K562 (cell line): ENCODE measurements around the gene KLHL22. TPM values are rescaled to one million over a fixed set of nuclear protein-coding genes. Genes with fewer than 3 reads are reported as not detected.
A peak's percentile ranks its signal among the peaks of the same experiment; 100 is the strongest.
"Not testable (repeated sequence)": the region's sequence is repeated elsewhere in the genome, so short reads cannot be mapped to it uniquely, and the experiment has no call there.

Source experiments
- ARID1B ChIP-seq: fragments of 450-650 bp; IDR thresholded peaks from 2 replicates; pipeline ENCODE4 v1.6.1; 2016; ENCODE audit warnings: antibody characterized with exemption, mild to moderate bottlenecking, inconsistent platforms
- ARID2 ChIP-seq: fragments of 450-650 bp; IDR thresholded peaks from 2 replicates; pipeline ENCODE4 v1.6.1; 2017; ENCODE audit warnings: antibody characterized with exemption, mild to moderate bottlenecking
- ASH1L ChIP-seq: fragments of 450-650 bp; IDR thresholded peaks from 2 replicates; pipeline ENCODE4 v1.6.1; 2018; ENCODE audit warnings: borderline replicate concordance, mild to moderate bottlenecking, low read depth; ENCODE audit not compliant: partially characterized antibody
- ELF4 ChIP-seq: fragments of 450-650 bp; formaldehyde crosslinking; IDR thresholded peaks from 2 replicates; pipeline ENCODE4 v1.4.0; 2022; ENCODE audit warnings: missing genetic modification characterization
- HDAC1 ChIP-seq, 2 experiments: fragments of 450-650 bp; IDR thresholded peaks; 2 replicates each; pipeline ENCODE4 v1.6.1; 2016 to 2017; ENCODE audit warnings: inconsistent platforms in 1 of 2, mild to moderate bottlenecking in 1 of 2, moderate library complexity in 1 of 2
- HLTF ChIP-seq: fragments of 450-650 bp; IDR thresholded peaks from 2 replicates; pipeline ENCODE4 v1.6.1; 2016
- JUND ChIP-seq, 2 experiments: IDR thresholded peaks; 2 replicates in 1 of 2; 3 replicates in 1 of 2; pipeline ENCODE4 v1.6.1; 2011; ENCODE audit warnings: borderline replicate concordance in 2 of 2, low read depth in 2 of 2, low read length in 2 of 2, improper control_type of control experiment in 1 of 2, missing biosample characterization in 1 of 2, missing genetic modification characterization in 1 of 2, missing genetic modification reagents in 1 of 2
- MYC ChIP-seq, 2 experiments: fragments of 250-450 bp in 1 of 2; sonication (Bioruptor Pico) in 1 of 2; IDR thresholded peaks; 2 replicates each; pipeline versions ENCODE4 v1.5.1 to v1.6.1; 2012 to 2021; ENCODE audit warnings: low read depth in 2 of 2, borderline replicate concordance in 1 of 2, improper control_type of control experiment in 1 of 2, low read length in 1 of 2, mild to moderate bottlenecking in 1 of 2, moderate library complexity in 1 of 2
- SAP30 ChIP-seq: fragments of 200-600 bp; sonication (generic); IDR thresholded peaks from 2 replicates; pipeline ENCODE4 v1.6.1; 2012; ENCODE audit warnings: borderline replicate concordance, low read depth, mild to moderate bottlenecking, moderate library complexity, low read length, control low read depth, inconsistent platforms; ENCODE audit not compliant: insufficient read depth, poor library complexity, severe bottlenecking
- SMAD4 ChIP-seq: fragments of 250-450 bp; sonication (Bioruptor Pico); conservative IDR thresholded peaks from 2 replicates; pipeline ENCODE4 v1.8.0; 2021; ENCODE audit warnings: inconsistent platforms, mild to moderate bottlenecking, moderate library complexity
- SMARCA4 ChIP-seq: fragments of 450-650 bp; IDR thresholded peaks from 2 replicates; pipeline ENCODE4 v1.6.1; 2016
- ZBTB1 ChIP-seq: sonication (generic); formaldehyde crosslinking; IDR thresholded peaks from 2 replicates; pipeline ENCODE4 v1.8.1; 2023; ENCODE audit warnings: missing genetic modification reagents, low read depth, mild to moderate bottlenecking, borderline replicate concordance
- ZBTB7A ChIP-seq: IDR thresholded peaks from 2 replicates; pipeline ENCODE4 v1.6.1; 2011; ENCODE audit warnings: low read depth, mild to moderate bottlenecking, low read length, moderate library complexity, borderline replicate concordance; ENCODE audit not compliant: control insufficient read depth
- ZNF224 ChIP-seq: sonication (generic); formaldehyde crosslinking; IDR thresholded peaks from 2 replicates; pipeline ENCODE4 v1.8.0; 2022; ENCODE audit warnings: mild to moderate bottlenecking, missing genetic modification reagents
- polyA plus RNA-seq, 8 experiments: library from polyadenylated mRNA; depleted of rRNA in 4 of 8; stranded (reverse) in 5 of 8; unstranded in 3 of 8; fragments of >200 nt; fragmentation: Nextera tagmentation in 2 of 8; fragmentation: Illumina TruSeq in 1 of 8; extraction: Ambion mirVana in 2 of 8; extraction: Trizol in 1 of 8; gene quantifications; 2 replicates each; pipeline versions ENCODE4 v1.2.1 to v1.2.3, GENCODE V29; 2011 to 2014; ENCODE audit warnings: inconsistent platforms in 1 of 8, missing spikeins in 1 of 8
- total RNA-seq, 7 experiments: library from RNA; depleted of rRNA in 6 of 7; stranded (reverse); fragments of >200 nt in 6 of 7; fragmentation: Illumina TruSeq in 2 of 7; extraction: Trizol in 2 of 7; gene quantifications; 2 replicates each; pipeline versions ENCODE4 v1.2.1 to v1.2.3, GENCODE V29; 2011 to 2021; ENCODE audit warnings: low replicate concordance in 1 of 7
- TF ChIP-seq, protein P1 (sequence below): fragments of 250-450 bp; sonication (Bioruptor Pico); IDR thresholded peaks from 2 replicates; pipeline ENCODE4 v1.4.0; 2020
- TF ChIP-seq, protein P2 (sequence below): fragments of 250-450 bp; sonication (Bioruptor Pico); IDR thresholded peaks from 2 replicates; pipeline ENCODE4 v1.8.0; 2022; ENCODE audit warnings: moderate library complexity, mild to moderate bottlenecking, inconsistent platforms
- TF ChIP-seq, protein P3 (sequence below): fragments of 450-650 bp; IDR thresholded peaks from 2 replicates; pipeline ENCODE4 v1.6.1; 2016; ENCODE audit warnings: low read depth, mild to moderate bottlenecking, moderate library complexity
- TF ChIP-seq, protein P4 (sequence below): IDR thresholded peaks from 2 replicates; pipeline ENCODE4 v1.6.1; 2016; ENCODE audit warnings: missing genetic modification characterization, missing compliant biosample characterization

KLHL22 gene
- total and polyA plus RNA-seq, 9 of the 15 experiments (the other 6 are each of a cell fraction or from before 2014, with no cell fraction given) = 1.3 to 25.6 (median 15.2) TPM

DNA sequence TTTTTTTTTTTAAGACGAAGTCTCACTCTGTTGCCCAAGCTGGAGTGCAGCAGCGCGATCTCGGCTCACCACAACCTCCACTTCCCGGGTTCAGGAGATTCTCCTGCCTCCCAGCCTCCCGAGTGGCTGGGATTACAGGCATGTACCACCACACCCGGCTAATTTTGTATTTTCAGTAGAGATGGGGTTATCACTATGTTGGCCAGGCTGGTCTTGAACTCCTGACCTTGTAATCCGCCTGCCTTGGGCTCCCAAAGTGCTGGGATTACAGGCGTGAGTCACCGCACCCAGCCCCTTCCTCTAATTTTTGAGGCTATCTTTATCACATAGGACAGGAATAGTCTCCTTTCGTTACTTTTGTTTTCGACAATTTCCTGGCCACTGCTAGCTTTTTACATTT lies 20.0 kb downstream of the KLHL22 start (continued):
- TF ChIP-seq, protein P1, sequence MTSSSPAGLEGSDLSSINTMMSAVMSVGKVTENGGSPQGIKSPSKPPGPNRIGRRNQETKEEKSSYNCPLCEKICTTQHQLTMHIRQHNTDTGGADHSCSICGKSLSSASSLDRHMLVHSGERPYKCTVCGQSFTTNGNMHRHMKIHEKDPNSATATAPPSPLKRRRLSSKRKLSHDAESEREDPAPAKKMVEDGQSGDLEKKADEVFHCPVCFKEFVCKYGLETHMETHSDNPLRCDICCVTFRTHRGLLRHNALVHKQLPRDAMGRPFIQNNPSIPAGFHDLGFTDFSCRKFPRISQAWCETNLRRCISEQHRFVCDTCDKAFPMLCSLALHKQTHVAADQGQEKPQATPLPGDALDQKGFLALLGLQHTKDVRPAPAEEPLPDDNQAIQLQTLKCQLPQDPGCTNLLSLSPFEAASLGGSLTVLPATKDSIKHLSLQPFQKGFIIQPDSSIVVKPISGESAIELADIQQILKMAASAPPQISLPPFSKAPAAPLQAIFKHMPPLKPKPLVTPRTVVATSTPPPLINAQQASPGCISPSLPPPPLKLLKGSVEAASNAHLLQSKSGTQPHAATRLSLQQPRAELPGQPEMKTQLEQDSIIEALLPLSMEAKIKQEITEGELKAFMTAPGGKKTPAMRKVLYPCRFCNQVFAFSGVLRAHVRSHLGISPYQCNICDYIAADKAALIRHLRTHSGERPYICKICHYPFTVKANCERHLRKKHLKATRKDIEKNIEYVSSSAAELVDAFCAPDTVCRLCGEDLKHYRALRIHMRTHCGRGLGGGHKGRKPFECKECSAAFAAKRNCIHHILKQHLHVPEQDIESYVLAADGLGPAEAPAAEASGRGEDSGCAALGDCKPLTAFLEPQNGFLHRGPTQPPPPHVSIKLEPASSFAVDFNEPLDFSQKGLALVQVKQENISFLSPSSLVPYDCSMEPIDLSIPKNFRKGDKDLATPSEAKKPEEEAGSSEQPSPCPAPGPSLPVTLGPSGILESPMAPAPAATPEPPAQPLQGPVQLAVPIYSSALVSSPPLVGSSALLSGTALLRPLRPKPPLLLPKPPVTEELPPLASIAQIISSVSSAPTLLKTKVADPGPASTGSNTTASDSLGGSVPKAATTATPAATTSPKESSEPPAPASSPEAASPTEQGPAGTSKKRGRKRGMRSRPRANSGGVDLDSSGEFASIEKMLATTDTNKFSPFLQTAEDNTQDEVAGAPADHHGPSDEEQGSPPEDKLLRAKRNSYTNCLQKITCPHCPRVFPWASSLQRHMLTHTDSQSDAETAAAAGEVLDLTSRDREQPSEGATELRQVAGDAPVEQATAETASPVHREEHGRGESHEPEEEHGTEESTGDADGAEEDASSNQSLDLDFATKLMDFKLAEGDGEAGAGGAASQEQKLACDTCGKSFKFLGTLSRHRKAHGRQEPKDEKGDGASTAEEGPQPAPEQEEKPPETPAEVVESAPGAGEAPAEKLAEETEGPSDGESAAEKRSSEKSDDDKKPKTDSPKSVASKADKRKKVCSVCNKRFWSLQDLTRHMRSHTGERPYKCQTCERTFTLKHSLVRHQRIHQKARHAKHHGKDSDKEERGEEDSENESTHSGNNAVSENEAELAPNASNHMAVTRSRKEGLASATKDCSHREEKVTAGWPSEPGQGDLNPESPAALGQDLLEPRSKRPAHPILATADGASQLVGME (CRISPR knock-in tag) = 0 out of 2 replicates have a peak, but pooled peaks have one; percentile 52
- peak; percentile 59 for TF ChIP-seq ARID1B
- TF ChIP-seq ZNF224 (CRISPR knock-in tag) = peak; percentile 85; the same call in 1 of the 2 replicates
- peak; percentile 20 for TF ChIP-seq SAP30
- TF ChIP-seq ZBTB7A = peak; percentile 91
- TF ChIP-seq, protein P2, sequence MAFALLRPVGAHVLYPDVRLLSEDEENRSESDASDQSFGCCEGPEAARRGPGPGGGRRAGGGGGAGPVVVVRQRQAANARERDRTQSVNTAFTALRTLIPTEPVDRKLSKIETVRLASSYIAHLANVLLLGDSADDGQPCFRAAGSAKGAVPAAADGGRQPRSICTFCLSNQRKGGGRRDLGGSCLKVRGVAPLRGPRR (CRISPR knock-in tag) = 0 out of 2 replicates have a peak, but pooled peaks have one; percentile 35
- peak; percentile 27 for TF ChIP-seq ASH1L
- TF ChIP-seq ELF4 (CRISPR knock-in tag) = peak; percentile 57; the same call in 1 of the 2 replicates
- TF ChIP-seq, protein P3, sequence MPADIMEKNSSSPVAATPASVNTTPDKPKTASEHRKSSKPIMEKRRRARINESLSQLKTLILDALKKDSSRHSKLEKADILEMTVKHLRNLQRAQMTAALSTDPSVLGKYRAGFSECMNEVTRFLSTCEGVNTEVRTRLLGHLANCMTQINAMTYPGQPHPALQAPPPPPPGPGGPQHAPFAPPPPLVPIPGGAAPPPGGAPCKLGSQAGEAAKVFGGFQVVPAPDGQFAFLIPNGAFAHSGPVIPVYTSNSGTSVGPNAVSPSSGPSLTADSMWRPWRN = peak; percentile 13; the same call in 1 of the 2 replicates
- peak; percentile 12; the same call in 1 of the 2 replicates for TF ChIP-seq SMAD4
- 0 out of 2 replicates have a peak, but pooled peaks have one; percentile 31 for TF ChIP-seq ARID2
- peak; percentile 53; the same call in 1 of the 2 replicates for TF ChIP-seq ZBTB1 (CRISPR knock-in tag)
- TF ChIP-seq HDAC1 (IDR thresholded peaks at IDR 0.05) = peak in 1 of 2 experiments; percentile 37; a peak in 1 of 4 replicates
- peak; percentile 72; the same call in 1 of the 2 replicates for TF ChIP-seq HLTF
- TF ChIP-seq SMARCA4 = 0 out of 2 replicates have a peak, but pooled peaks have one; percentile 26
- TF ChIP-seq, protein P4, sequence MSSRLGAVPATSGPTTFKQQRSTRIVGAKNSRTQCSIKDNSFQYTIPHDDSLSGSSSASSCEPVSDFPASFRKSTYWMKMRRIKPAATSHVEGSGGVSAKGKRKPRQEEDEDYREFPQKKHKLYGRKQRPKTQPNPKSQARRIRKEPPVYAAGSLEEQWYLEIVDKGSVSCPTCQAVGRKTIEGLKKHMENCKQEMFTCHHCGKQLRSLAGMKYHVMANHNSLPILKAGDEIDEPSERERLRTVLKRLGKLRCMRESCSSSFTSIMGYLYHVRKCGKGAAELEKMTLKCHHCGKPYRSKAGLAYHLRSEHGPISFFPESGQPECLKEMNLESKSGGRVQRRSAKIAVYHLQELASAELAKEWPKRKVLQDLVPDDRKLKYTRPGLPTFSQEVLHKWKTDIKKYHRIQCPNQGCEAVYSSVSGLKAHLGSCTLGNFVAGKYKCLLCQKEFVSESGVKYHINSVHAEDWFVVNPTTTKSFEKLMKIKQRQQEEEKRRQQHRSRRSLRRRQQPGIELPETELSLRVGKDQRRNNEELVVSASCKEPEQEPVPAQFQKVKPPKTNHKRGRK (tag) = 0 out of 2 replicates have a peak, but pooled peaks have one; percentile 4
- peak; percentile 77; the same call in 1 of the 2 replicates for TF ChIP-seq JUND (IDR thresholded peaks at IDR 0.05; ENCODE audit: borderline replicate concordance, low read depth, low read length)
- peak; percentile 13; the same call in 1 of the 3 replicates for TF ChIP-seq JUND (tag; IDR thresholded peaks at IDR 0.05; ENCODE audit: borderline replicate concordance, low read depth, low read length)
- TF ChIP-seq MYC (IDR thresholded peaks at IDR 0.05; ENCODE audit: low read depth, low read length) = not testable (repeated sequence)
- TF ChIP-seq MYC (CRISPR knock-in tag; IDR thresholded peaks at IDR 0.05; ENCODE audit: borderline replicate concordance, low read depth) = 0 out of 2 replicates have a peak, but pooled peaks have one; percentile 52
